KMS-11 (cell line): ENCODE measurements around the gene GSE1.

Source experiments
- H2AFZ ChIP-seq: fragments of 200-600 bp; sonication (generic); 2 replicates; pipeline ENCODE4 v1.6.1; 2016; ENCODE audit warnings: antibody characterized with exemption, mixed run types, low read depth
- H3K27ac ChIP-seq: fragments of 200-600 bp; sonication (generic); 2 replicates; pipeline ENCODE4 v1.6.1; 2016; ENCODE audit warnings: mild to moderate bottlenecking, mixed run types
- H3K27me3 ChIP-seq: fragments of 200-600 bp; sonication (generic); 2 replicates; pipeline ENCODE4 v1.6.1; 2017; ENCODE audit warnings: mild to moderate bottlenecking, low read depth, mixed run types, moderate library complexity; ENCODE audit not compliant: insufficient read depth
- H3K36me3 ChIP-seq: fragments of 200-600 bp; sonication (generic); 2 replicates; pipeline ENCODE4 v1.6.1; 2017; ENCODE audit warnings: mild to moderate bottlenecking, mixed run types; ENCODE audit not compliant: insufficient read depth
- H3K4me1 ChIP-seq: fragments of 200-600 bp; sonication (generic); 2 replicates; pipeline ENCODE4 v1.6.1; 2016; ENCODE audit warnings: mild to moderate bottlenecking, low read depth, mixed run types; ENCODE audit not compliant: poor library complexity, severe bottlenecking
- H3K4me2 ChIP-seq: fragments of 200-600 bp; sonication (generic); 2 replicates; pipeline ENCODE4 v1.7.0; 2016; ENCODE audit warnings: mild to moderate bottlenecking, mixed run types
- H3K4me3 ChIP-seq: fragments of 200-600 bp; sonication (generic); IDR thresholded peaks from 2 replicates; pipeline ENCODE4 v1.6.1; 2017; ENCODE audit warnings: low read depth, low read length, mixed read lengths; ENCODE audit not compliant: insufficient read depth
- H3K79me2 ChIP-seq: fragments of 200-600 bp; sonication (generic); 2 replicates; pipeline ENCODE4 v1.6.1; 2016; ENCODE audit warnings: low read depth, mixed run types; ENCODE audit not compliant: insufficient read depth
- H3K9ac ChIP-seq: fragments of 200-600 bp; sonication (generic); 2 replicates; pipeline ENCODE4 v1.6.1; 2016; ENCODE audit warnings: mild to moderate bottlenecking, mixed run types
- H4K20me1 ChIP-seq: fragments of 200-600 bp; sonication (generic); 2 replicates; pipeline ENCODE4 v1.6.1; 2016; ENCODE audit warnings: mild to moderate bottlenecking, mixed run types; ENCODE audit not compliant: insufficient read depth
- CTCF ChIP-seq: fragments of 200-600 bp; sonication (generic); conservative IDR thresholded peaks from 2 replicates; pipeline ENCODE4 v1.6.1; 2017; ENCODE audit warnings: low read depth, mild to moderate bottlenecking, antibody characterized with exemption, low read length, moderate library complexity, mixed read lengths

The GSE1 gene

GRCh38 chr16:85601272-85601639 is 11.9 kb upstream of the GSE1 start:
- Histone ChIP-seq H4K20me1 (no peaks in the 10 kb centered on the region), H3K27ac (no peak overlapping the region), H3K79me2 (no peaks in the 10 kb centered on the region), H3K9ac (no peak overlapping the region), H3K4me3 (no peak overlapping the region), H2AFZ (no peak overlapping the region), H3K36me3 (no peaks in the 10 kb centered on the region), H3K4me2 (no peak overlapping the region), H3K4me1 (peaks cover 8% of the 10 kb centered on the region), H3K27me3 (peaks cover 90% of the 10 kb centered on the region)
- no peak for TF ChIP-seq CTCF

GRCh38 chr16:85601730-85602401 is 11.3 kb upstream of the GSE1 start:
- no peak for TF ChIP-seq CTCF
- no peak overlapping the region for H3K27ac ChIP-seq

GRCh38 chr16:85602402-85603202 is 10.5 kb upstream of the GSE1 start:
- Histone ChIP-seq H4K20me1 (no peaks in the 10 kb centered on the region), H3K4me1 (peaks cover 8% of the 10 kb centered on the region), H3K4me3 (no peak overlapping the region)

More at GRCh38 chr16:85601730-85602401, 11.3 kb upstream of the GSE1 start:
- Histone ChIP-seq H4K20me1 (no peaks in the 10 kb centered on the region), H3K4me2 (no peak overlapping the region), H3K4me1 (peaks cover 8% of the 10 kb centered on the region), H3K36me3 (no peaks in the 10 kb centered on the region), H3K4me3 (no peak overlapping the region), H3K9ac (no peak overlapping the region), H2AFZ (no peak overlapping the region), H3K79me2 (no peaks in the 10 kb centered on the region), H3K27me3 (peaks cover 88% of the 10 kb centered on the region)

GRCh38 chr16:85603203-85603755 is 9.8 kb upstream of the GSE1 start:
- peaks cover 8% of the 10 kb centered on the region for H3K4me1 ChIP-seq
- peaks cover 89% of the 10 kb centered on the region for H3K27me3 ChIP-seq
- H3K27ac ChIP-seq: no peak overlapping the region
- no peak overlapping the region for H3K9ac ChIP-seq
- no peaks in the 10 kb centered on the region for H3K36me3 ChIP-seq
- no peaks in the 10 kb centered on the region for H3K79me2 ChIP-seq
- no peaks in the 10 kb centered on the region for H4K20me1 ChIP-seq
- H2AFZ ChIP-seq: no peak overlapping the region
- no peak for TF ChIP-seq CTCF
- no peak overlapping the region for H3K4me3 ChIP-seq
- no peak overlapping the region for H3K4me2 ChIP-seq

More at GRCh38 chr16:85602402-85603202, 10.5 kb upstream of the GSE1 start:
- Histone ChIP-seq H2AFZ (no peak overlapping the region), H3K9ac (no peak overlapping the region), H3K4me2 (no peak overlapping the region), H3K79me2 (no peaks in the 10 kb centered on the region), H3K36me3 (no peaks in the 10 kb centered on the region), H3K27me3 (peaks cover 88% of the 10 kb centered on the region), H3K27ac (no peak overlapping the region)
- no peak for TF ChIP-seq CTCF
